Measurements from ENCODE around the gene CACNA2D3.

GRCh38 chr3:54481606-54482365, 359.4 kb downstream of the CACNA2D3 start:
- TF ChIP-seq TAF1 (IDR thresholded peaks at IDR 0.05; ENCODE audit: low read depth, low read length) (no peak), POLR2A (IDR thresholded peaks at IDR 0.05; ENCODE audit: low read depth, low read length) (no peak), POLR2AphosphoS5 (IDR thresholded peaks at IDR 0.05; ENCODE audit: low read depth, low read length) (no peak), SPI1 (IDR thresholded peaks at IDR 0.05; ENCODE audit: low read depth, low read length) (no peak), POU2F2 (IDR thresholded peaks at IDR 0.05; ENCODE audit: low read depth, low read length) (no peak), PAX5 (IDR thresholded peaks at IDR 0.05; ENCODE audit: insufficient read depth, low read length, severe bottlenecking) (no peak)

Measured in GM12891 (cell line).